ENCODE results near the gene ASXL3.
A peak's percentile ranks its signal among the peaks of the same experiment; 100 is the strongest.

The ASXL3 gene

DNA sequence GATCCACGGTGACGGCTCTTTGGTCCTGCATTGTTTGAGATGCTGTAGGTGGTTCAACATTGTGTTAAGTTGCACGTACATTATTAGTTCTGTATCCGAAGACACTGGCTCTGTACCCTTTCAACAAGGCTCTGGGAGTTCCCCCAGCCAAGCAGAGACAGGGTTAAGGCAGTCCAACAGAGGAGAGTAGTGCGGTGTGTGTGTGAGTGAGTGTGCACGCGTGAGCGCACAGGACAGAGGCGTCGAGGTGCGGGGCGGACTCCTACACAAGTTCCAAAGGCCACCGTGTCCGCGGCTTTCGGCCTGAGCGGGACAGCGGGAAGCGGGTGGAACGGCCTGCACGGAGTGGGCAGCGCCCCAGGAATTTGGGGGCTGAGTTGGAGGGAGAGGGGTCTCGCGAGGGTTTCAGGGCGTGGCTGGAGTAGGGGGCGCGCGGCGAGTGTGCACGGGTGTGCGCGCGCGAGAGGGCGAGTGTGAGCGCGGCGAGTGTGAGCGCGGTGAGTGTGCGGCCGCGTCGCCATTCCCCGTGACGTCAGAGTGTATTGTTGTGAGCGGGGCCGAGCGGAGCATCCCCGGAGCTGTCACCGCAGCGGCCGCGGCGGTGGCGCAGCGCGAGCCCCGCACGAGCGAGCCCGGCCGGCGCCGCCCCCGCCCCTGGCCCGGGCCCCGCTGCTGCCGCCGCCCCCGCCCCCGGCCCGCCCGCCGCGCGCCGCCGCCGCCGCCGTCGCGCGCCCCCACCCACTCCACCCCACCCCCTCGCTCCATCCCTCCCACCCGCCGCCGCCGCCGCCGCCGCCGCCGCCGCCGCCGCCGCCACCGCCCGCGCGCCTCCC is at the start of gene ASXL3:
ASXL3 (plus strand) TSS at position 535 of the 833 bp plus-strand sequence. CDS start 413 bp downstream, outside the sequence.
- DNase-seq (ENCODE audit: low spot score), result peak; percentile 42

DNA sequence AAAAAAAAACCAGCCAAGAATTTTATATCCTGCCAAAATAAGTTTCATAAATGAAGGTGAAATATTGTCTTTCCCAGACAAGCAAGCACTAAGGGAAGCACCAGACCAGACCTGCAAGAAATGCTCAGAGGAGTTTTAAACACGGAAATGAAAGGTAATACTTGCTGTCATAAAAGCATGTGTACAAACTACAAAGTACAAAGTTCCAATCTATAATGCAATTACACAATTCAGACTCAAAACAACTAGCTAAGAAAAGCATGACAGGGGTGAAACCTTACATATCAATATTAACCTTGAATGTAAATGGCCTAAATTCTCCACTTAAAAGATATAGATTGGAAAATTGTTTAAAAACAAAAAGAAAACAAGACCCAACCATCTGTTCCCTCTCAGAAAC is 45.0 kb upstream of the ASXL3 start:
- no peak for DNase-seq (ENCODE audit: low spot score)

DNA sequence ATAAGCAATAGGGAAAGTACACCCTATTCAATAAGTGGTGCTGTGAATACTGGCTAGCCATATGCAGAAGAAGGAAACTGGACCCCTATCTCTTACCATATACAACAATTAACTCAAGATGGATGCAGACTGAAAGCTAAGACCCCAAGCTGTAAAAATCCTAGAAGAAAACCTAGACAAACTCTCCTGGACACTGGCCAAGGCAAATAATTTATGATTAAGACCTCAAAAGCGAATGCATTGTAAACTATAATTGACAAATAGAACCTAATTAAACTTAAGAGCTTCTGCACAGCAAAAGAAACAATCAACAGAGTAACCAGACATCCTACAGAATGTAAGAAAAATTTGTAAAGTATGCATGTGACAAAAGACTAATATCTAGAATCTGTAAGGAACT is 41.1 kb upstream of the ASXL3 start:
- DNase-seq (ENCODE audit: low spot score), result no peak

DNA sequence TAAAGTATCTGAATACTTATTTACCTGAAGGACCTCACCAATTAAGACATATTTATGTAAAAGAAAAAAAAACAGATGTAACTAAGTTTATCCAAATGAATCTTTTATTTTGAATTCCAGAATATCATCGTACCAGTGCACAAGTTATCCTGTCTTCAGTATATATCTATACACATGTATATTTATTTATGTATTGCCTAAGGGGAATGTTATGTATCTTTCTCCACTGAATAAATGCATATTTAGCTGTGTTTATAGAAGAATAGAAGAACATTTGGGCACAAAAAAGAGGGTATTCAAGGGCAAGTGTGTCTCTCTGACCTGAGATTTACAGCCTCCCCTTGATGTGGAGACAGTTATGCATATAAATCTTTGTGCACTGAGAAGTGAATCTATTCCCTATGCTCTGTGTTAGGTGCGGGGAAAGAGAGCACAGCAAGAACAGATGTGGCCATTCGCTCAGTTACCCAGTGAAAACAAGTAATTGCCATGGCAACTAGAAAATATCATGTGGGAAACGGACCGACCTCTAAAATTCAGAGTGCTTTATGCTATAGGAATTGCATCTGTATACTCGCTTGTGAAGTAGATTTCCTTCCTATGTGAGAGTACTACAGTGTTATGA is 39.5 kb upstream of the ASXL3 start:
- DNase-seq (ENCODE audit: low spot score), result no peak

DNA sequence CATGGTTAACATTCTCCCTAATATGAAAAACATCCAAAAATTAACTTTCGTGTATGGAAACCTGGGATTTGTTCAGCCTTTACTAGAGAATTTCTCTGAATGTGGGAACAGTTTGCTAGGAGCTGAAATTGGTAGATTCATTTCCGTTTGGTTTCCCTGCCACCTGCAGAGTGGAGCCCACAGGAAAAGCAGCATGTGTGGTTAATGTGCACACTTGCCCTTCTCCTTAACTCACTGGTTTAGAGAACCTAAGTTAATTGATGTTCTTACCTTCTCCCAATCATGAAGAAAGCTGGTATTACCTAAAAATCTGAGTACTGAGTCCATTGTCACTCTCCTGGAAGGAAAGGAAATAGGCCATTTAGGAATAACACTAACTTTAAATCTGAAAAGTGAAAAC is 37.6 kb upstream of the ASXL3 start:
- DNase-seq (ENCODE audit: low spot score), result no peak

DNA sequence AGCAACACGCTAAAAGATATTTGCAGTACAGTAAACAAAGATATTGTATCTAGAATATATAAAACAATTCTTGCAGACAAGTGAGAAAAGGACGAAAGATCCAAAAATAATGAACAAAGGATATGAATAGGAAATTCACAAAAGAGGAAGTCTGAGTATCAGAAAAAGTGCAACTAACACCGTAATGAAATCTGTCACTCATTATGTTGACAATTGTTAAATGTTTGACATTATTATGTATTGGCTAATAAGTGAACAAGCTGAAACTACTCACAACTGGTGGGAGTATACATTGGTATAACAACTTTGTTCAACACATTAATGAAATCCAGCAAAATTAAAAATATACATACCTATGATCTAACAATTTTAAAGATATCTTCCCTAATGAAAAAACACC is 36.7 kb upstream of the ASXL3 start:
- no peak for DNase-seq (ENCODE audit: low spot score)

DNA sequence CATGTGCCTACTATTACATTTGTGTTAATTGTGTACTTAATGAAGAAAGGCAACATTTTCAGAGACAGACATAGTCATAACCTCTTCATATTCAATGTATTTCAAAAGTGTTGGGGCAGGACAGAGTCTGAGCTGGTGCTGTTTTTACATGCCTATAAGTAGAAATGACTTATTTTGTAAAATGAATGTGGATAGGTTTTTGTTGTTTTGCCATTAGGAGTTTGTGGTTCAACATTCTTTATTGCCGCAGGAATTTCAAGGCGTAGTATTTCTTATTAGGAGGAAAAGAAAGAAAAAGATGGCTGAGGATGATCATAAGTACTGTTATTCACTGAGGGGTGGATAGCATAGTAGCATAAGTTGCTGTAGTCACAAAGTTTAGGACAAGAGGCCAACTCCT is 21.2 kb upstream of the ASXL3 start:
- no peak for DNase-seq (ENCODE audit: low spot score)

DNA sequence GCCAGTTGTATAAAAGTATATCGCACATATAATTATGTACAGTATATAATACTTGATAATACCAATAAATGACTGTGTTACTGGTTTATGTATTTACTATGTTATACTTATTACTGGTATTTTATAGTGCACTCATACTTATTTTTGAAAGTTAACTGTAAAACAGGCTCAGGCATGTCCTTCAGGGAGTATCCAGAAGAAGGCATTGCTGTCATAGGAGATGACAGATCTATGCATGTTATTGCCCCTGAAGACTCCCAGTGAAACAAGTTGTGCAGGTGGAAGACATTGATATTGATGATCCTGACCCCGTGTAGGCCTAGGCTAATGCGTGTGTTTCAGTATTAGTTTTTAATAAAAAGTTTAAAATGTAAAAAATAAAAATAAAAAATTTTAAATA is 20.3 kb upstream of the ASXL3 start:
- DNase-seq (ENCODE audit: low spot score), result no peak

DNA sequence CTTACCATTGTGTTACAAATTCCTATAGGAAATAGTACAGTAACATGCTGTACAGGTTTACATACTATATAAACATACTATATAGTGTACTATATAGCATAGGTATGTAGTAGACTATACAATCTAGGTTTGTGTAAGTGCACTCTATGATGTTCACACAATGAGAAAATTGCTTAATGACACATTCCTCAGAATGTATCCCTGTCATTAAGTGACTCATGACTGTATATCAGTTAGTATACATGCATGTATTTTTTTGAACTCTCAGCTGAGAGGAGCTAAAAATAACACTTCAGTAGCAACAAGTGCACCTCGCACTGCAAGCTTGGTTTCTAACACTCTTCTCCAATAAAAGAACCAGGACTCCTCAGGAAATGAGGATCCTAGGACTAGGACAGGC is 19.5 kb upstream of the ASXL3 start:
- DNase-seq (ENCODE audit: low spot score), result no peak

DNA sequence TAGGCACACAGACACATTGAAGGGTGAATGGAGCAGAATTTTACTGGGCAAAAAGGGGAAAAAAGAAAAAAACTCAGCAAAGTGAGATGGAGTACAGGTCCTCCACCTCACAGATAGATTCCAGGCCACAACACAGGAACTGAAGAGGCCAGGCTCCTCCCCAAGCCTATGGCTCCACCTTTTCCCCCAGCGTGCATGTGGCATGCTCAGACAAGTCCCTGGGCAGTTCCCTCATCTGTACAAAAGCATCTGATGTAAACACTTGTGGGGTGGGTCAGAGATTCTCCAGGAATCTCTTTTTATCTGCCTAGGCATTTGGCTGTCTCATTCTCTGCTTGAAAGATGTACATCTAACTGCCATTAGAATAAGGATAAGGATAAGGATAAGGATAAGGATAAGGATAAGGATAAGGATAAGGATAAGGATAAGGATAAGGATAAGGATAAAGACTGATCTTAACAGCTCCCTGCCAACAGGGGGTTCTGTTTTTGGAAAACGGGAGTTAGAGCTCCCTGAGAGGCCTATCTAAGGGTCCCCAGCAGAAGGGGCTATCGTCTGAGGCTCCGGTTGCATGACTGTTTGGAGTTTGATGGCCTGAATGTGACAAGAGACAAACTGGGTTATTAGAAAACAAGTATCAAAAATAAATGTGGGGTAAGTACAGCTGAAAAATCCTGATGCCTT is 17.2 kb upstream of the ASXL3 start:
- no peak for DNase-seq (ENCODE audit: low spot score)

DNA sequence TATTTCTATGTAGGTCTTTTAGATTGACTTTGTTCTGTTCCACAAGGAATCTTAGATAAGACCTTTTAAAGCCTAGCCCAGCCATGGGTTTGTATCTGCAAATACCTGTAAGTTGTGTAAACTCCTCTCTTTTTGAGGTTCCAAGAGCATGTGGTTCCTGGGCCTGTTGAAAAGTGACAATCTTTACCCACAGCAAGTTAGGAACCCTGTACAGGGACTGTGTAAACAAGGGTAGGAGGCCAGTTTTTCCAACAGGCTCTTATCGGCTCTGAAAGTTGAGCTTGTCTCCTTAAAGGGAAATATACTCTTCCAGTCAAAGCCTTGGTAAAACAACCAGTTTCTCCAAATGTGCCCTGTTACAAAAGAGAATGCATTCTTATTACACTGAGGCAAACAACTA is 15.3 kb upstream of the ASXL3 start:
- DNase-seq (ENCODE audit: low spot score), result no peak

DNA sequence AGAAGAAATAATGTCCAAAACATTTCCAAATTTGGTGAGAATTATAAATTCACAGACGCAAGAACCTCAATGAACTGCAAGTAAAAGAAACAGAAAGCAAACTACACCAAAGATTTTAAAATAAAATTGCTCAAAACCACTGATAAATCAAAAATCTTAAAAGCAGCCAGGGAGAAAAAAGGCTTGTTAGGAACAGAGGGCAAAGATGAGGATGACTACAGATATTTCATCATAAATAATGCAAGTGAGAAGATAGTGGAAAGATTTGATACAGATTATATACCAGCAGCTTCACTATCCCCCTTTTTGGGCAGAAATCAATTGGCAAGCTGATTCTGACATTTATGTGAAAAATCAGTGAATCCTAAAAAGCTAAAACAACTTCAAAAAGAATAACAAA is 10.3 kb upstream of the ASXL3 start:
- DNase-seq (ENCODE audit: low spot score), result no peak

DNA sequence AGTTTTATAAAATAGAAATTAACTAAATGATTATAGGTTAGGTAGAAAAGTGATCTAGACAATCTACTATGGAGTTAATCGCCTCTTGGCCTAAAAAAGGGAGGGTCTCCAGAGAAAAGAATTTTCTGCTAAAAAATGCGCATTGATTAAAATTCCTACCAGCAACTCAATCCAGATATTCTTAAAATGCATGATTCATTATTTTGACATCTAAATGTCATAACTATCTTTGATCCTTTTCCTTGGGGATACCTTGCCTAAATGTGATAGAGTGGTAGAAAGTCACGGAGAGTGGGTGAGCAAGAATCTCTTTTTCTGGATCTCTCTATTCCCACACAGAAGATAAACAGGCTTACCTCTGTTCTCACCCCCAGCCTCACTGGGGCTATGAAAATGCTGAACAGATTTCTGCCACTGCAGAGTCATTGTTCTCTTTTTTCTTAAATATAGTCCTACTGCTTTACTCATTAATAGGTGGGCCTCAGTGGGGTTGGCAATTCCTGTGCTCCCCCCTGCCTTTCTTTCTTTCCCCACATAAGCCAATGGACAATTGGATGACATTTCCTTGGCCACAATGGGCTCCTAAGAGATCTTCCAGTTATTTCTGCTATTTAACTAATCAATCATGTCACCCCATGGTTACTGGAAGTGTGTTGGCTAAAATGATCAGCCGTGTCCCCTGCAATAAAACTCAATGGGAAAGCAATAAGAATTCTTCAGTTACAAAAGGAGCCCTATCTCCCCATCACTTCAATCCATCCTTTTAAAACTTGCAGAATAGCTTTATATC is 5.8 kb upstream of the ASXL3 start:
- DNase-seq (ENCODE audit: low spot score), result peak; percentile 6

DNA sequence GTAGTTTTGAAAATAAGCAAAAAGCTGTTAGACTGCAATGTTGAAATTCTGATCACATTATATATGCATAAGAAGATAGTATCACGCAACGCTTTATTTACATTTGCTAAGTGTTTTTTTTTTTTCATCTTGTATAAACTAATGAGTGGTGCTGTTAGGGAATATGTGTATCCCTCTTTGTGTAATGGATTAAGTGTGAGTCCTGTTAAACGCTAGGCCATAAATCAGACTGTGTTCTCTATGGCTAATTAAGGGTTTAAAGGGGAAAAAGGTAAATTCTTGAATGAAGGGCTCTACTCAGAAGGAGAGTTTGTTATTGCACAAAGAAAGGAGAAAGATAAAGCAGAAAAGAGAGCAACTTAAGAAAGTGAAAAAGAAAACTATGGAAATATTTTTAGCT is 4.8 kb upstream of the ASXL3 start:
- no peak for DNase-seq (ENCODE audit: low spot score)

DNA sequence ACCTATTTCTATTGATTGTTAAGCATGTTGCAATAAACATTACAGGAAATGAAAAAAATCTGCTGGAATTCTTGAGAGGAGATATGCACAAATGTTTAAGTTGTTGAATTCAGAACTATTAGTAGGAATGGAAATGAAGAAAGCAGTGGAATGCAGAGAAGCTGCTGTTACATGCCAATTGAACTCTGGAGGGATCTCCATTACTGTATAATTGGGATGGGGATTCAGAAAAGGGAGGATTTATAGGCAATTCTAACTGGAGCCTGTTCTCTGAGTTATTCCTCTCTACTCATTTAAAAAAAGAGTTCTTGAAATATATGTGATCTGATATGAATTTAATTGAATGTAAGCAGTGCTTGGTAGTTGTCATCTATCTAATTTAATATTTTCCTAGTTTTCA is 2.6 kb upstream of the ASXL3 start:
- no peak for DNase-seq (ENCODE audit: low spot score)

DNA sequence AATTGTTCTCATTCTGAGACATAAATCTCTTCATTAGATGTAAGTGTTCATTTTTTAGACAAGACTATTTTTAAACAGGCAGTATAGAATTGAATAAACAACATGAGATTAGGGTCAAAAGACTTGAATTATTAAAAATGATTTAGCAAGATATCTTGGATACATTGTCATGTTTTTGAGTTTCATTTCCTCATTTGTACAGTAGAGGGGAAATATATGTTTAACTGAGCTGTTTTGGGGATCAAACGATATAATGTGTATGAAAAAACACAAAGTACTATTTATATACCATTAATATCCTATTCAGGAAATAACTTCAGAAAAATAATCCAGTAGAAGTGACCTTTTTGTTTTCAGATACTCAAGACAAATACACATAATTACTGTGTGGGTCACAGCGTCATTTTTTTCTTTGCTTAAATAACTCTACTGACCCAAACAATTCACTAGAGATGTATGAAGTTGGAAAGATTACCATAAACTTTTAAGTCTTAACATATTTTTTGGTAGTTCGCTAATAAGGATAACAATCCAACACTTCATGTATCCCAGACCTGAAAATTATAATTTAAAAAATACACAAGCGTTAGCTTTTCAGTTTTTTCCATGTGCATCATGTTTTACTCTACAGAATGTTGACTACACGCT is 896 bp upstream of the ASXL3 start:
- no peak for DNase-seq (ENCODE audit: low spot score)

DNA sequence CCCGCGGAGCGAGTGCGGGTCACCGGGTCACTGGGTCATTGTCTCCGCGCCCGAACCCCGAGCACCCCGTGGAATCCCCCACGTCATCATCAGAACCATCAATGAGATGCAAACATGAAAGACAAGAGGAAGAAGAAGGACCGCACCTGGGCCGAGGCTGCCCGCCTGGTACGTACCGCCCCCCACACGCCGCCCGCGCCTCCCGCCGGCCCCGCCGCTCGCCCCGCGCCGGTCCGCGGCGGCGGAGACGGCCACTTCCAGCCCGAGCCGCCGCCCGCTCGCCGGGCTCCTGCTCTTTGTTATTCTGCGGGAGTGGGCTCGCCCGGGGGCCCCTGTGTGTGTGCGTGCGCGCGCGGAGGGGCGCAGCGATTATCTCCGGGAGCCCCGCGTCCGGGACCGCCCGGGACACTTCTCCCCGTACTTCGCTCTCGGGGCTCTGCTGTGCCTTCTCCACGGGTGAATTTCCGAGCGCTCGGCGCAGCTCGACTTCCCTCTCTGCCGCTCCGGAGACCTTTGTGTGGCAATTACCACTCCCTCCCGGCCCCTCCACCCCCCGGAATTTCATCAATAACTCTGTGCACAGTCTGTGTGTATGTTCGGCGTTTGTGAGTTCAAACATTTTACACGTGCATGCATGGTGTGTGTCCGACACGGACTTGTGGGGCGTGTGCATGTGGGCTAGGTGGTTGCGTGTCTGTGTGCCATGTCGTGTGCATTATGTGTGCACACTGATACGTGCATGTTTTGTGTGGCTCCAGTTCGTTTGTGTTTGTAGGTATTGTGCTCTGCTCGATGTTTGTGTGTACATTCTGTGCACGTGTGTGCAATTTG is 714 bp downstream of the ASXL3 start:
- DNase-seq (ENCODE audit: low spot score), result peak; percentile 42

DNA sequence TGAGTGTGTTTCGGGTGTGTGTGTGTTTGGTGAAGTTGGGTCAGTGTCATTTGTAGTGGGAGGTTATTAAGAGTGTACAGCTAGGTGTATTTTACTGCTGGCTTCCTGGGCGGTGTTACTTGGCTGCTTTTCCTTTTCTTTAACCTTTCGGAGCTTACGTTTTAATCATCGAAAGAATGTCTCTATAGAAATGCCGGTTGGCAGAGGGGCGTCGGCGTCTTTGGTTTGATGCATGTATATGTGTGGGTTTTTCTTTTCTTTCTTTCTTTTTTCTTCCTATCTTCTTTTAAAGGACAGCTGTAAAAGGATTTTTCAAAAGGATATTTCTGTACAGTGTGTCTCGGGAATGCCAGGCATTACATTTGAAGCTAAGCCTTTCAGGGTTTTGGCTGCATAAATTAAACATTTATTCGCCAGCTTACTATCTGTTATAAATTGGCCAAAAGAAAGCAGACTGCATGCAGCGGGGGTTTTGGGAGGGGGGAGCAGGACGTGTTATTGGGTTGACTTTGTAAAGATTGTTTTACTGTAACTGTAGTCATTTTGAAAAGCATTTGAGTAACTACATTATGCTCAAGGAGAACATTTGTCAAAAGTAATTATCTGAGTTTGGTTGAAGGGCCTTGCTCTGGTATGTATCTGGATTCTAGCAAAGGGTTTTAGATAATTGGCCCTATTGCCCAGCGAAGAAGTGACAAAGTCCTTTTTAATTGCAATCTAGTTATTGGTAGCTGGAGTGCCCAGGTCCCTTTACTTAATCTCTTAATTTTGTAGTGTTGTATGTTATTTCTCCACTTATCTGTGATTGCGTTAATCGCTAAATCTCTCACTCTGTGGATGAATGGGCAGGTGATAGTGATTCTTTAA is 1.6 kb downstream of the ASXL3 start:
- DNase-seq (ENCODE audit: low spot score), result peak; percentile 8

DNA sequence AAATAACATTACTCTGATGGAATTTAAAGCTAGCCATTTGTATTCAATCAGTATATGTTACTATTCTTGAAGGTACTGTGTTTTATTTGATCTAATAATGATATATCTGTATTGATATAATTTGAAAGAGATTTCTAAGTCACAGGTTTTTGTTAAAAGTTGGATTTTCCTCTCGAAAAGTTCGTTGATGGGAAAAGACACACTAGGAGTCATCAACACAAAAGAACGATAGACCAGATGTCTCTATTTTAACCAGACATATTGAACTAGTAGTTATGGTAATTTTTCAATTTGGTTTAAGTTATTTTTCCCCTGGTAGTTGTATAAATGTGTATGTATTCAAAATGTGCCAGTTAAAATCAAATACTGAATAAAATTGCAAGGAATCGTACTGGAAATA is 2.5 kb downstream of the ASXL3 start:
- DNase-seq (ENCODE audit: low spot score), result no peak

DNA sequence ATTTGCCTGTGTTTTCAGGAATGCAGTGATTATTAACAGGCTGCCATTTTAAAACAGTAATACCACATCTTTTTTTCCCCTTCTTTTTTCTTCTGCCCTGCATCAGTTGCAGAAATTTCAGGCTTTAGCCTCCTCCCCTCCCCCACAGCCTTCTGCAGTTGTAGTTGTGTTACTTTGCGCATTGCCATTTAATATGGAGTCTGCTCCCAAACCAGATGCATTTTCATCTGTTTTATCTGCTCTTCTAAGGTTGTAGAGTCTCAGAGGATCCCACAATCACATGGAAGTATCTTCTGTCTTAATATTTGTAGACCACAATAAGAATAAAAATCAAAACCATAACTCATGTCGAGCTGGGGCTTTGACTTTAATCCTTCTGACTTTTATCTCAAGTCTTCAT is 3.8 kb downstream of the ASXL3 start:
- DNase-seq (ENCODE audit: low spot score), result peak; percentile 3

Data from putamen (tissue), 1 donor.